PC-3 (cell line): Measurements from ENCODE around the gene HERPUD1. TPM values are rescaled to one million over a fixed set of nuclear protein-coding genes. Genes with fewer than 3 reads are reported as not detected.

Experiments
- ATAC-seq: fragments of 200-7000 bp; cut with Tn5 transposase; 2 replicates; pipeline ENCODE4 v1.9.1; 2020; ENCODE audit warnings: mild to moderate bottlenecking, moderate library complexity
- BruUV-seq: library from RNA; stranded (reverse); fragments of 400-500 nt; replicated peaks from 2 replicates; lab custom pipeline; 2021; lab: Mats Ljungman, UMichigan
- CTCF ChIA-PET: fragments of 300-600 bp; sonication (Branson Sonifier 250); formaldehyde crosslinking; loops from one replicate; lab custom pipeline; 2022; ENCODE audit warnings: antibody characterized with exemption; lab: Charles Lee
- POLR2A ChIA-PET: fragments of 300-600 bp; sonication (Branson Sonifier 250); formaldehyde crosslinking; loops from one replicate; lab custom pipeline; 2022; ENCODE audit warnings: antibody characterized with exemption; ENCODE audit not compliant: unreplicated experiment; lab: Charles Lee
- DNase-seq: peaks from one replicate; pipeline ENCODE4 v3.0.0-alpha.2; 2015
- H2AFZ ChIP-seq: fragments of 300-600 bp; sonication (generic); 2 replicates; pipeline ENCODE4 v1.6.0; 2016; ENCODE audit warnings: antibody characterized with exemption, low read length
- H3F3A ChIP-seq: fragments of 300-600 bp; sonication (generic); one replicate; pipeline ENCODE4 v1.6.0; 2017; ENCODE audit warnings: antibody characterized with exemption, low read length, control low read depth, mild to moderate bottlenecking; ENCODE audit not compliant: unreplicated experiment
- H3K27ac ChIP-seq: fragments of 300-600 bp; sonication (generic); 2 replicates; pipeline ENCODE4 v1.5.1; 2016; ENCODE audit warnings: mild to moderate bottlenecking, low read length
- H3K27me3 ChIP-seq: fragments of 300-600 bp; sonication (generic); 2 replicates; pipeline ENCODE4 v1.6.1; 2016; ENCODE audit warnings: low read length, mixed read lengths
- H3K36me3 ChIP-seq: fragments of 300-600 bp; sonication (generic); 2 replicates; pipeline ENCODE4 v1.6.1; 2016; ENCODE audit warnings: low read depth, mixed run types, low read length, mixed read lengths
- H3K4me1 ChIP-seq: fragments of 300-600 bp; sonication (generic); 2 replicates; pipeline ENCODE4 v1.5.1; 2016; ENCODE audit warnings: low read length; ENCODE audit not compliant: insufficient read depth
- H3K4me2 ChIP-seq: fragments of 300-600 bp; sonication (generic); 2 replicates; pipeline ENCODE4 v1.6.0; 2016; ENCODE audit warnings: low read length
- H3K4me3 ChIP-seq: fragments of 300-600 bp; sonication (generic); 2 replicates; pipeline ENCODE4 v1.5.1; 2016; ENCODE audit warnings: mild to moderate bottlenecking, low read length, mixed read lengths
- H3K79me2 ChIP-seq: fragments of 300-600 bp; sonication (generic); 2 replicates; pipeline ENCODE4 v1.6.1; 2017; ENCODE audit warnings: low read length, mixed read lengths
- H3K9ac ChIP-seq: fragments of 300-600 bp; sonication (generic); 2 replicates; pipeline ENCODE4 v1.6.0; 2016; ENCODE audit warnings: mild to moderate bottlenecking, low read length
- H3K9me2 ChIP-seq: fragments of 300-600 bp; sonication (generic); replicated peaks from 2 replicates; pipeline ENCODE4 v1.6.1; 2016; ENCODE audit warnings: mixed run types, low read length, mixed read lengths
- H3K9me3 ChIP-seq: fragments of 300-600 bp; sonication (generic); 2 replicates; pipeline ENCODE4 v1.6.1; 2016; ENCODE audit warnings: low read length, mixed read lengths
- H4K20me1 ChIP-seq: fragments of 300-600 bp; sonication (generic); 2 replicates; pipeline ENCODE4 v1.6.1; 2016; ENCODE audit warnings: low read length, mixed read lengths
- CTCF ChIP-seq: fragments of 300-600 bp; sonication (generic); conservative IDR thresholded peaks from 2 replicates; pipeline ENCODE4 v1.5.1; 2017; ENCODE audit warnings: antibody characterized with exemption, low read depth, mild to moderate bottlenecking, low read length
- EZH2 ChIP-seq: fragments of 300-600 bp; sonication (generic); IDR thresholded peaks from one replicate; pipeline ENCODE4 v1.6.1; 2017; ENCODE audit warnings: antibody characterized with exemption, mild to moderate bottlenecking, low read length; ENCODE audit not compliant: unreplicated experiment
- EZH2phosphoT487 ChIP-seq: fragments of 300-600 bp; sonication (generic); IDR thresholded peaks from 2 replicates; pipeline ENCODE4 v1.6.1; 2018; ENCODE audit warnings: mild to moderate bottlenecking, antibody characterized with exemption, low read length, borderline replicate concordance
- intact Hi-C: fragments of 100-400 bp; cut with micrococcal nuclease; formaldehyde crosslinking; loops from 2 replicates; pipeline ENCODE4 v1.9.0; 2023
- total RNA-seq: library from RNA; depleted of rRNA; stranded (reverse); fragments of >200 nt; gene quantifications from 2 replicates; pipeline ENCODE4 v1.2.3, GENCODE V29; 2014

Gene HERPUD1
- total RNA-seq, 1 experiment from 2014 or later = 54.9 TPM

GRCh38 chr16:56919099-56919800 is 12.7 kb upstream of the HERPUD1 start:
- Histone ChIP-seq H3F3A (no peaks in the 10 kb centered on the region), H2AFZ (no peak overlapping the region), H3K27ac (no peak overlapping the region), H3K4me3 (no peak overlapping the region), H3K36me3 (no peaks in the 10 kb centered on the region), H3K9me3 (no peaks in the 10 kb centered on the region), H3K4me2 (no peak overlapping the region), H3K79me2 (no peaks in the 10 kb centered on the region), H3K9ac (no peak overlapping the region), H3K27me3 (no peaks in the 10 kb centered on the region), H4K20me1 (no peaks in the 10 kb centered on the region), H3K4me1 (no peaks in the 10 kb centered on the region), H3K9me2 (no peaks in the 10 kb centered on the region)
- intact Hi-C loops = no loop called here
- peak; percentile 19 for DNase-seq
- no peak for TF ChIP-seq EZH2
- TF ChIP-seq CTCF = no peak
- TF ChIP-seq EZH2phosphoT487 = no peak
- ChIA-PET CTCF (no interaction called here), POLR2A (no interaction called here)
- no peak for ATAC-seq
- no TSS peak for BruUV-seq

GRCh38 chr16:56921571-56921970 is 10.4 kb upstream of the HERPUD1 start:
- H3K27me3 ChIP-seq = no peaks in the 10 kb centered on the region
- H3K9ac ChIP-seq = no peak overlapping the region
- ATAC-seq (no peak), DNase-seq (no peak)
- H3K9me2 ChIP-seq = no peaks in the 10 kb centered on the region
- no peaks in the 10 kb centered on the region for H3K79me2 ChIP-seq
- BruUV-seq = no TSS peak
- H3K36me3 ChIP-seq = no peaks in the 10 kb centered on the region
- no peaks in the 10 kb centered on the region for H3K9me3 ChIP-seq
- no peak overlapping the region for H3K4me3 ChIP-seq
- H3F3A ChIP-seq = no peaks in the 10 kb centered on the region
- ChIA-PET CTCF (no interaction called here), POLR2A (no interaction called here)
- no peak overlapping the region for H3K4me2 ChIP-seq
- intact Hi-C loops = no loop called here
- no peak overlapping the region for H2AFZ ChIP-seq
- no peaks in the 10 kb centered on the region for H4K20me1 ChIP-seq
- H3K27ac ChIP-seq = no peak overlapping the region
- H3K4me1 ChIP-seq = no peaks in the 10 kb centered on the region
- TF ChIP-seq EZH2 (no peak), EZH2phosphoT487 (no peak), CTCF (no peak)

- CTCF ChIA-PET = no interaction called here
- H3K9me3 ChIP-seq = no peaks in the 10 kb centered on the region
- POLR2A ChIA-PET = no interaction called here
- no peak overlapping the region for H2AFZ ChIP-seq
- ATAC-seq = no peak
- H3K79me2 ChIP-seq = no peaks in the 10 kb centered on the region
- TF ChIP-seq EZH2phosphoT487 (no peak), CTCF (no peak), EZH2 (no peak)
- no peaks in the 10 kb centered on the region for H3K27me3 ChIP-seq
- H3K9me2 ChIP-seq = no peaks in the 10 kb centered on the region
- no peak for DNase-seq
- H3K27ac ChIP-seq = no peak overlapping the region
- no peak overlapping the region for H3K4me3 ChIP-seq
- H3K4me2 ChIP-seq = no peak overlapping the region
- H3F3A ChIP-seq = no peaks in the 10 kb centered on the region
- intact Hi-C loops = no loop called here
- no peaks in the 10 kb centered on the region for H4K20me1 ChIP-seq
- no peaks in the 10 kb centered on the region for H3K4me1 ChIP-seq
- no TSS peak for BruUV-seq
- no peaks in the 10 kb centered on the region for H3K36me3 ChIP-seq
- H3K9ac ChIP-seq = no peak overlapping the region
These were observed 8.4 kb upstream of the HERPUD1 start for GRCh38 chr16:56923481-56924091.
